GM23338 (cell line): ENCODE measurements around the gene CABLES1. TPM values are rescaled to one million over a fixed set of nuclear protein-coding genes. Genes with fewer than 3 reads are reported as not detected.

Experiments used
- ATAC-seq: fragments of 200-7000 bp; cut with Tn5 transposase; 3 replicates; pipeline ENCODE4 v1.9.1; 2020
- DNase-seq: peaks from one replicate; pipeline ENCODE4 v3.0.0-alpha.2; 2015; ENCODE audit warnings: low spot score
- H2AFZ ChIP-seq: fragments of 200-600 bp; sonication (generic); 2 replicates; pipeline ENCODE4 v1.8.0; 2016; ENCODE audit warnings: antibody characterized with exemption, mild to moderate bottlenecking, moderate library complexity
- H3F3A ChIP-seq: fragments of 200-600 bp; sonication (generic); replicated peaks from 2 replicates; pipeline ENCODE4 v1.8.0; 2017; ENCODE audit warnings: antibody characterized with exemption, mixed run types, low read depth
- H3K27ac ChIP-seq: fragments of 200-600 bp; sonication (generic); 2 replicates; pipeline ENCODE4 v1.6.1; 2016; ENCODE audit warnings: low read depth
- H3K27me3 ChIP-seq: fragments of 200-600 bp; sonication (generic); 2 replicates; pipeline ENCODE4 v1.8.0; 2016; ENCODE audit warnings: mild to moderate bottlenecking, mixed run types, moderate library complexity; ENCODE audit not compliant: insufficient read depth
- H3K36me3 ChIP-seq: fragments of 200-600 bp; sonication (generic); 2 replicates; pipeline ENCODE4 v1.8.0; 2016; ENCODE audit warnings: mild to moderate bottlenecking; ENCODE audit not compliant: insufficient read depth
- H3K4me1 ChIP-seq: fragments of 200-600 bp; sonication (generic); 2 replicates; pipeline ENCODE4 v1.8.0; 2016; ENCODE audit warnings: mild to moderate bottlenecking, moderate library complexity; ENCODE audit not compliant: insufficient read depth
- H3K4me2 ChIP-seq: fragments of 200-600 bp; sonication (generic); 2 replicates; pipeline ENCODE4 v1.7.1; 2017; ENCODE audit warnings: mixed run types
- H3K4me3 ChIP-seq: fragments of 200-600 bp; sonication (generic); 2 replicates; pipeline ENCODE4 v1.6.1; 2016; ENCODE audit warnings: mixed run types
- H3K79me2 ChIP-seq: fragments of 200-600 bp; sonication (generic); replicated peaks from 2 replicates; pipeline ENCODE4 v1.8.0; 2017; ENCODE audit warnings: mild to moderate bottlenecking; ENCODE audit not compliant: insufficient read depth
- H3K9me2 ChIP-seq: fragments of 200-600 bp; sonication (generic); 2 replicates; pipeline ENCODE4 v1.8.0; 2017; ENCODE audit not compliant: insufficient read depth
- H4K20me1 ChIP-seq: fragments of 200-600 bp; sonication (generic); replicated peaks from 2 replicates; pipeline ENCODE4 v1.8.0; 2017; ENCODE audit warnings: mild to moderate bottlenecking; ENCODE audit not compliant: insufficient read depth
- H3K27ac Mint-ChIP-seq: 2 replicates; pipeline ENCODE4 v1.8.0; 2020; ENCODE audit warnings: inconsistent platforms, mild to moderate bottlenecking, moderate library complexity, mixed read lengths
- H3K27me3 Mint-ChIP-seq: 3 replicates; pipeline ENCODE4 v1.8.0; 2022; ENCODE audit warnings: low read depth, mild to moderate bottlenecking, moderate library complexity, mixed read lengths, inconsistent platforms; ENCODE audit not compliant: insufficient read depth, poor library complexity
- H3K36me3 Mint-ChIP-seq: 3 replicates; pipeline ENCODE4 v1.8.0; 2021; ENCODE audit warnings: low read depth, mild to moderate bottlenecking, inconsistent platforms, moderate library complexity, mixed read lengths
- H3K4me1 Mint-ChIP-seq: 3 replicates; pipeline ENCODE4 v1.8.0; 2020; ENCODE audit warnings: mild to moderate bottlenecking, inconsistent platforms, mixed read lengths
- H3K4me3 Mint-ChIP-seq: 3 replicates; pipeline ENCODE4 v1.8.0; 2021; ENCODE audit warnings: moderate library complexity, mild to moderate bottlenecking, inconsistent platforms, mixed read lengths
- H3K9me3 Mint-ChIP-seq: 3 replicates; pipeline ENCODE4 v1.8.0; 2020; ENCODE audit warnings: moderate library complexity, mild to moderate bottlenecking, inconsistent platforms, mixed read lengths
- CREB1 ChIP-seq: fragments of 250-450 bp; sonication (Bioruptor Pico); IDR thresholded peaks from 2 replicates; pipeline ENCODE4 v1.5.0; 2020; ENCODE audit warnings: low read depth, mild to moderate bottlenecking, moderate library complexity
- EZH2phosphoT487 ChIP-seq: fragments of 200-600 bp; sonication (generic); IDR thresholded peaks from one replicate; pipeline ENCODE4 v1.8.1; 2018; ENCODE audit warnings: antibody characterized with exemption; ENCODE audit not compliant: unreplicated experiment
- NANOG ChIP-seq: IDR thresholded peaks from 2 replicates; pipeline ENCODE4 v1.6.1; 2016; ENCODE audit warnings: antibody characterized with exemption, borderline replicate concordance
- ZNF331 ChIP-seq: fragments of 250-450 bp; sonication (Bioruptor Pico); IDR thresholded peaks from 2 replicates; pipeline ENCODE4 v1.5.0; 2020; ENCODE audit warnings: low read depth, mild to moderate bottlenecking, moderate library complexity
- polyA plus RNA-seq: library from polyadenylated mRNA; unstranded; fragments of >200 nt; fragmentation: Nextera tagmentation; extraction: Ambion mirVana; gene quantifications from 2 replicates; pipeline ENCODE4 v1.2.1, GENCODE V29; 2016
- total RNA-seq: library from RNA; depleted of rRNA; stranded (reverse); fragments of >200 nt; shearing (Covaris generic); gene quantifications from 2 replicates; pipeline ENCODE4 v1.2.3, GENCODE V29; 2014
- TF ChIP-seq, protein P1 (sequence below): fragments of 250-450 bp; sonication (Bioruptor Pico); IDR thresholded peaks from 2 replicates; pipeline ENCODE4 v1.5.0; 2020; ENCODE audit warnings: mild to moderate bottlenecking, moderate library complexity

CABLES1 gene
- total and polyA plus RNA-seq, 2 experiments from 2014 or later, result 2.6 to 12.4 TPM

DNA sequence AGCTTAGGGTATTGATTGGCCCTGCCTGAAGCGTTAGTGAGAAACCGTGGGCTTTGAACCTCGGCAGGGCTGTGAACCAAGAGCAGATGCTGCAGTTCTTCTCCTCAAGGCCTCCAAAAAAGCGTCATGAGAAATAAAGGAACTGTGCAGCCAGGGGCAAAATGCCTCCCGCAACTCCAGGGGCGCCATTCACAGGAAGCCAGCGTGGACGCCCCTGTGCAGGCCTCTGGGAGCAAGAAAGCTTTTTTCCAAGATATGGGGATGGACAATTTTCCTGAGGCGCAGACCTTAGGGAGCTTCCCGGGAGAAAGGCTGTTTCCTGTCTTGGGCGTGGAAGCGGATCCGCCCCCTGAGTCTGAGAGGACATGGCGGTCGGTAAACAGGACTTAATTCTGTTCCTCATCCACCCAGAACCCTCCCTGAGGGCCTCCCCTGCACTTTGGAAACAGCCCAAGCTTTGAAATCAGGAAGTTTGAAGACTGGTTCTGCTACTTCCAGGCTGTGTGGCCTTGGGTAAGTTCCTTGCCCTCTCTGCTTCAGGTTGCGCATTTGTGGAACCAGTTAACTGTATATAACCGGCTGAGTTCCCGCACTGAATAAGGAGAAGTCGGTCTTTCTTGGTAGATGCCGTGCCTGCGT lies 29.6 kb upstream of the CABLES1 start (continued):
- TF ChIP-seq, protein P1, sequence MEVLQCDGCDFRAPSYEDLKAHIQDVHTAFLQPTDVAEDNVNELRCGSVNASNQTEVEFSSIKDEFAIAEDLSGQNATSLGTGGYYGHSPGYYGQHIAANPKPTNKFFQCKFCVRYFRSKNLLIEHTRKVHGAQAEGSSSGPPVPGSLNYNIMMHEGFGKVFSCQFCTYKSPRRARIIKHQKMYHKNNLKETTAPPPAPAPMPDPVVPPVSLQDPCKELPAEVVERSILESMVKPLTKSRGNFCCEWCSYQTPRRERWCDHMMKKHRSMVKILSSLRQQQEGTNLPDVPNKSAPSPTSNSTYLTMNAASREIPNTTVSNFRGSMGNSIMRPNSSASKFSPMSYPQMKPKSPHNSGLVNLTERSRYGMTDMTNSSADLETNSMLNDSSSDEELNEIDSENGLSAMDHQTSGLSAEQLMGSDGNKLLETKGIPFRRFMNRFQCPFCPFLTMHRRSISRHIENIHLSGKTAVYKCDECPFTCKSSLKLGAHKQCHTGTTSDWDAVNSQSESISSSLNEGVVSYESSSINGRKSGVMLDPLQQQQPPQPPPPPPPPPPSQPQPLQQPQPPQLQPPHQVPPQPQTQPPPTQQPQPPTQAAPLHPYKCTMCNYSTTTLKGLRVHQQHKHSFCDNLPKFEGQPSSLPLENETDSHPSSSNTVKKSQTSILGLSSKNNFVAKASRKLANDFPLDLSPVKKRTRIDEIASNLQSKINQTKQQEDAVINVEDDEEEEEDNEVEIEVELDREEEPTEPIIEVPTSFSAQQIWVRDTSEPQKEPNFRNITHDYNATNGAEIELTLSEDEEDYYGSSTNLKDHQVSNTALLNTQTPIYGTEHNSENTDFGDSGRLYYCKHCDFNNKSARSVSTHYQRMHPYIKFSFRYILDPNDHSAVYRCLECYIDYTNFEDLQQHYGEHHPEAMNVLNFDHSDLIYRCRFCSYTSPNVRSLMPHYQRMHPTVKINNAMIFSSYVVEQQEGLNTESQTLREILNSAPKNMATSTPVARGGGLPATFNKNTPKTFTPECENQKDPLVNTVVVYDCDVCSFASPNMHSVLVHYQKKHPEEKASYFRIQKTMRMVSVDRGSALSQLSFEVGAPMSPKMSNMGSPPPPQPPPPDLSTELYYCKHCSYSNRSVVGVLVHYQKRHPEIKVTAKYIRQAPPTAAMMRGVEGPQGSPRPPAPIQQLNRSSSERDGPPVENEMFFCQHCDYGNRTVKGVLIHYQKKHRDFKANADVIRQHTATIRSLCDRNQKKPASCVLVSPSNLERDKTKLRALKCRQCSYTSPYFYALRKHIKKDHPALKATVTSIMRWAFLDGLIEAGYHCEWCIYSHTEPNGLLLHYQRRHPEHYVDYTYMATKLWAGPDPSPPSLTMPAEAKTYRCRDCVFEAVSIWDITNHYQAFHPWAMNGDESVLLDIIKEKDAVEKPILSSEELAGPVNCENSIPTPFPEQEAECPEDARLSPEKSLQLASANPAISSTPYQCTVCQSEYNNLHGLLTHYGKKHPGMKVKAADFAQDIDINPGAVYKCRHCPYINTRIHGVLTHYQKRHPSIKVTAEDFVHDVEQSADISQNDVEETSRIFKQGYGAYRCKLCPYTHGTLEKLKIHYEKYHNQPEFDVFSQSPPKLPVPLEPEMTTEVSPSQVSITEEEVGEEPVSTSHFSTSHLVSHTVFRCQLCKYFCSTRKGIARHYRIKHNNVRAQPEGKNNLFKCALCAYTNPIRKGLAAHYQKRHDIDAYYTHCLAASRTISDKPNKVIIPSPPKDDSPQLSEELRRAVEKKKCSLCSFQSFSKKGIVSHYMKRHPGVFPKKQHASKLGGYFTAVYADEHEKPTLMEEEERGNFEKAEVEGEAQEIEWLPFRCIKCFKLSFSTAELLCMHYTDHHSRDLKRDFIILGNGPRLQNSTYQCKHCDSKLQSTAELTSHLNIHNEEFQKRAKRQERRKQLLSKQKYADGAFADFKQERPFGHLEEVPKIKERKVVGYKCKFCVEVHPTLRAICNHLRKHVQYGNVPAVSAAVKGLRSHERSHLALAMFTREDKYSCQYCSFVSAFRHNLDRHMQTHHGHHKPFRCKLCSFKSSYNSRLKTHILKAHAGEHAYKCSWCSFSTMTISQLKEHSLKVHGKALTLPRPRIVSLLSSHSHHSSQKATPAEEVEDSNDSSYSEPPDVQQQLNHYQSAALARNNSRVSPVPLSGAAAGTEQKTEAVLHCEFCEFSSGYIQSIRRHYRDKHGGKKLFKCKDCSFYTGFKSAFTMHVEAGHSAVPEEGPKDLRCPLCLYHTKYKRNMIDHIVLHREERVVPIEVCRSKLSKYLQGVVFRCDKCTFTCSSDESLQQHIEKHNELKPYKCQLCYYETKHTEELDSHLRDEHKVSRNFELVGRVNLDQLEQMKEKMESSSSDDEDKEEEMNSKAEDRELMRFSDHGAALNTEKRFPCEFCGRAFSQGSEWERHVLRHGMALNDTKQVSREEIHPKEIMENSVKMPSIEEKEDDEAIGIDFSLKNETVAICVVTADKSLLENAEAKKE (CRISPR knock-in tag), result no peak
- no peak for TF ChIP-seq ZNF331 (CRISPR knock-in tag)

DNA sequence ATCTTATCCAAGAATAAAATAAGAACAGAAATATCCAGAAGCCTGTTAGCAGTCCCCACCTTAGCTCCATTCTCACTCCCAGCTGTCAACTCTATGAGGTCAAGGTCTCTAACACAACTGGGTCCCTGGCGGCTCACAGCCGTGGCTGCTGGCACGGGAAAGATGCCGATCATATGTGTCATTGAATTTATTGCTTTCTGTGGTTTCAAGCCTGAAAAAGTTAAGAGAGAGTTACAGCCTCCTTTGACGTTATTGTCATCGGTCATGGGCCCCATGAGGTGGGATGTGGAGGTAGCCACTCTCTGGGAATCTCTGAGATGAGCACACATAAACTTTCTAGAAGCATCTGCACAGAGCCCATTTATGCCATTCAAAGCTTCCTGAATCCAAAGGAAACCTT lies 28.7 kb upstream of the CABLES1 start:
- no peaks in the 10 kb centered on the region for H3K4me1 ChIP-seq
- H3K36me3 ChIP-seq, result no peaks in the 10 kb centered on the region
- no peaks in the 10 kb centered on the region for H4K20me1 ChIP-seq
- H3K9me2 ChIP-seq, result peaks cover 2% of the 10 kb centered on the region; the same call in 1 of the 2 replicates
- TF ChIP-seq NANOG (no peak), CREB1 (no peak), EZH2phosphoT487 (no peak)
- Mint-ChIP-seq H3K4me3 (no peak overlapping the region), H3K27me3 (peaks cover 8% of the 10 kb centered on the region), H3K9me3 (no peaks in the 10 kb centered on the region; the same call in 2 of the 3 replicates), H3K27ac (no peak overlapping the region), H3K36me3 (no peaks in the 10 kb centered on the region), H3K4me1 (peaks cover 12% of the 10 kb centered on the region)
- no peak for ATAC-seq
- no peak for DNase-seq
- no peak overlapping the region for H3K4me2 ChIP-seq
- H3K27ac ChIP-seq, result no peak overlapping the region
- H3K27me3 ChIP-seq, result no peaks in the 10 kb centered on the region
- no peaks in the 10 kb centered on the region for H3F3A ChIP-seq
- no peak overlapping the region for H3K4me3 ChIP-seq
- H2AFZ ChIP-seq, result no peak overlapping the region
- H3K79me2 ChIP-seq, result no peaks in the 10 kb centered on the region
